IPS DF 6.9 (cell line): ENCODE data around the gene SLC25A10.

Source experiments
- DNase-seq: peaks from one replicate; pipeline ENCODE4 v3.0.0-alpha.2; 2013; ENCODE audit warnings: low read depth, low spot score
- H3K27ac ChIP-seq: one replicate; pipeline ENCODE4 v1.5.1; 2013; ENCODE audit warnings: low read length, control low read depth
- H3K27me3 ChIP-seq: 2 replicates; pipeline ENCODE4 v1.6.1; 2013; ENCODE audit warnings: mild to moderate bottlenecking, low read length; ENCODE audit not compliant: control insufficient read depth, insufficient read depth
- H3K36me3 ChIP-seq: 2 replicates; pipeline ENCODE4 v1.6.1; 2013; ENCODE audit warnings: low read length; ENCODE audit not compliant: control insufficient read depth, insufficient read depth
- H3K4me1 ChIP-seq: 2 replicates; pipeline ENCODE4 v1.6.1; 2013; ENCODE audit warnings: low read length; ENCODE audit not compliant: control insufficient read depth, insufficient read depth
- H3K4me3 ChIP-seq: 2 replicates; pipeline ENCODE4 v1.5.1; 2013; ENCODE audit warnings: mild to moderate bottlenecking, low read length
- H3K9me3 ChIP-seq: 2 replicates; pipeline ENCODE4 v1.6.1; 2013; ENCODE audit warnings: low read length, inconsistent platforms; ENCODE audit not compliant: control insufficient read depth, insufficient read depth
- WGBS: extraction: QIAGEN DNeasy Blood & Tissue Kit; methylation state at CpG from one replicate; pipeline ENCODE4 v1.1.7; 2013; ENCODE audit warnings: mixed read lengths, missing lambda C conversion rate; ENCODE audit not compliant: insufficient read length, insufficient coverage; 5-methylcytosine and 5-hydroxymethylcytosine counted together

Gene SLC25A10

GRCh38 chr17:81687770-81688541 lies 24.1 kb upstream of the SLC25A10 start:
- no peak overlapping the region for H3K4me3 ChIP-seq
- H3K9me3 ChIP-seq: no peaks in the 10 kb centered on the region
- H3K36me3 ChIP-seq: peaks cover 37% of the 10 kb centered on the region
- no peak for DNase-seq
- H3K27me3 ChIP-seq: no peaks in the 10 kb centered on the region
- no CpG with 5 or more reads among the region's 41 CpGs for WGBS
- no peak overlapping the region for H3K27ac ChIP-seq
- H3K4me1 ChIP-seq: no peaks in the 10 kb centered on the region; the same call in 1 of the 2 replicates

GRCh38 chr17:81688616-81689015 lies 23.5 kb upstream of the SLC25A10 start:
- H3K36me3 ChIP-seq: peaks cover 37% of the 10 kb centered on the region
- no peak overlapping the region for H3K4me3 ChIP-seq
- no peaks in the 10 kb centered on the region for H3K27me3 ChIP-seq
- no peak overlapping the region for H3K27ac ChIP-seq
- H3K4me1 ChIP-seq: no peaks in the 10 kb centered on the region; the same call in 1 of the 2 replicates
- WGBS: no CpG with 5 or more reads among the region's 14 CpGs
- DNase-seq: no peak
- H3K9me3 ChIP-seq: no peaks in the 10 kb centered on the region

- Histone ChIP-seq H3K36me3 (peaks cover 46% of the 10 kb centered on the region), H3K4me1 (no peaks in the 10 kb centered on the region), H3K9me3 (no peaks in the 10 kb centered on the region), H3K27me3 (no peaks in the 10 kb centered on the region), H3K27ac (no peak overlapping the region), H3K4me3 (no peak overlapping the region)
- DNase-seq: no peak
- no CpG with 5 or more reads among the region's 18 CpGs for WGBS
Measured at GRCh38 chr17:81690066-81690465, 22.0 kb upstream of the SLC25A10 start.

GRCh38 chr17:81690549-81690948 lies 21.5 kb upstream of the SLC25A10 start:
- H3K27ac ChIP-seq: no peak overlapping the region
- DNase-seq: no peak
- H3K9me3 ChIP-seq: no peaks in the 10 kb centered on the region
- H3K4me3 ChIP-seq: no peak overlapping the region
- H3K36me3 ChIP-seq: peaks cover 47% of the 10 kb centered on the region
- no peaks in the 10 kb centered on the region for H3K4me1 ChIP-seq
- WGBS: no CpG with 5 or more reads among the region's 17 CpGs
- no peaks in the 10 kb centered on the region for H3K27me3 ChIP-seq

- Histone ChIP-seq H3K4me1 (no peaks in the 10 kb centered on the region; the same call in 1 of the 2 replicates), H3K36me3 (peaks cover 53% of the 10 kb centered on the region), H3K27me3 (no peaks in the 10 kb centered on the region), H3K4me3 (no peak overlapping the region), H3K9me3 (no peaks in the 10 kb centered on the region), H3K27ac (no peak overlapping the region)
- no peak for DNase-seq
- WGBS: no CpG with 5 or more reads among the region's 18 CpGs
Measured at GRCh38 chr17:81691196-81691595, 20.9 kb upstream of the SLC25A10 start.

- Histone ChIP-seq H3K4me1 (no peaks in the 10 kb centered on the region; the same call in 1 of the 2 replicates), H3K9me3 (no peaks in the 10 kb centered on the region), H3K27me3 (no peaks in the 10 kb centered on the region), H3K27ac (no peak overlapping the region), H3K36me3 (peaks cover 54% of the 10 kb centered on the region), H3K4me3 (no peak overlapping the region)
- no peak for DNase-seq
- WGBS: no CpG with 5 or more reads among the region's 20 CpGs
Measured at GRCh38 chr17:81691608-81692007, 20.5 kb upstream of the SLC25A10 start.

- Histone ChIP-seq H3K36me3 (peaks cover 49% of the 10 kb centered on the region), H3K27ac (no peak overlapping the region), H3K4me1 (no peaks in the 10 kb centered on the region; the same call in 1 of the 2 replicates), H3K9me3 (no peaks in the 10 kb centered on the region), H3K27me3 (no peaks in the 10 kb centered on the region), H3K4me3 (no peak overlapping the region)
- no peak for DNase-seq
- no CpG with 5 or more reads among the region's 35 CpGs for WGBS
Measured at GRCh38 chr17:81693509-81694210, 18.4 kb upstream of the SLC25A10 start.

GRCh38 chr17:81694810-81695209 lies 17.3 kb upstream of the SLC25A10 start:
- Histone ChIP-seq H3K4me3 (no peak overlapping the region), H3K36me3 (peaks cover 44% of the 10 kb centered on the region), H3K9me3 (no peaks in the 10 kb centered on the region), H3K27ac (no peak overlapping the region), H3K4me1 (no peaks in the 10 kb centered on the region; the same call in 1 of the 2 replicates), H3K27me3 (no peaks in the 10 kb centered on the region)
- DNase-seq: no peak
- no CpG with 5 or more reads among the region's 19 CpGs for WGBS

- no peaks in the 10 kb centered on the region for H3K9me3 ChIP-seq
- H3K27ac ChIP-seq: no peak overlapping the region
- no peaks in the 10 kb centered on the region for H3K27me3 ChIP-seq
- no peak overlapping the region for H3K4me3 ChIP-seq
- no peaks in the 10 kb centered on the region; the same call in 1 of the 2 replicates for H3K4me1 ChIP-seq
- no CpG with 5 or more reads among the region's 6 CpGs for whole genome bisulfite sequencing
- H3K36me3 ChIP-seq: peaks cover 40% of the 10 kb centered on the region
- DNase-seq: no peak
Measured at GRCh38 chr17:81695211-81695610, 16.9 kb upstream of the SLC25A10 start.

GRCh38 chr17:81695801-81696200 lies 16.3 kb upstream of the SLC25A10 start:
- Histone ChIP-seq H3K27ac (no peak overlapping the region), H3K4me3 (no peak overlapping the region), H3K4me1 (no peaks in the 10 kb centered on the region; the same call in 1 of the 2 replicates), H3K9me3 (no peaks in the 10 kb centered on the region), H3K27me3 (no peaks in the 10 kb centered on the region), H3K36me3 (peaks cover 36% of the 10 kb centered on the region)
- DNase-seq: no peak
- WGBS: no CpG with 5 or more reads among the region's 22 CpGs
